BLaER1 (cell line): Measurements from ENCODE around the gene HOPX.
A peak's percentile ranks its signal among the peaks of the same experiment; 100 is the strongest.

ENCODE experiments used
- H3K27ac ChIP-seq: shearing (Covaris generic); formaldehyde crosslinking; 2 replicates; pipeline ENCODE4 v1.8.1; 2022
- H3K27me3 ChIP-seq: shearing (Covaris generic); formaldehyde crosslinking; 2 replicates; pipeline ENCODE4 v1.8.1; 2022
- H3K36me3 ChIP-seq: shearing (Covaris generic); formaldehyde crosslinking; 2 replicates; pipeline ENCODE4 v1.8.1; 2022
- H3K4me1 ChIP-seq: shearing (Covaris generic); formaldehyde crosslinking; 2 replicates; pipeline ENCODE4 v1.8.1; 2022
- H3K4me2 ChIP-seq: shearing (Covaris generic); formaldehyde crosslinking; 2 replicates; pipeline ENCODE4 v1.8.1; 2022
- H3K4me3 ChIP-seq: shearing (Covaris generic); formaldehyde crosslinking; 2 replicates; pipeline ENCODE4 v1.8.1; 2022
- H3K9ac ChIP-seq: shearing (Covaris generic); formaldehyde crosslinking; 2 replicates; pipeline ENCODE4 v1.8.1; 2022
- H3K9me3 ChIP-seq: shearing (Covaris generic); formaldehyde crosslinking; 2 replicates; pipeline ENCODE4 v1.8.1; 2022
- H4K20me1 ChIP-seq: shearing (Covaris generic); formaldehyde crosslinking; 2 replicates; pipeline ENCODE4 v1.8.1; 2022
- Cebpa-rat ChIP-seq: shearing (Covaris generic); IDR thresholded peaks from 2 replicates; pipeline ENCODE4 v1.8.1; 2022

The HOPX gene

GRCh38 chr4:56656346-56656643 is 24.8 kb downstream of the HOPX start:
- TF ChIP-seq Cebpa-rat = no peak
- Histone ChIP-seq H3K4me2 (peak overlapping the region; percentile 96), H3K9ac (no peak overlapping the region), H3K4me1 (peaks cover 41% of the 10 kb centered on the region), H3K9me3 (no peaks in the 10 kb centered on the region), H3K27me3 (peaks cover 70% of the 10 kb centered on the region), H4K20me1 (peaks cover 27% of the 10 kb centered on the region), H3K27ac (no peak overlapping the region), H3K4me3 (peak overlapping the region; percentile 66), H3K36me3 (no peaks in the 10 kb centered on the region)

GRCh38 chr4:56655627-56656345 is 25.3 kb downstream of the HOPX start:
- H3K4me3 ChIP-seq = peak overlapping the region; percentile 66

GRCh38 chr4:56655209-56655626 is 25.9 kb downstream of the HOPX start:
- H3K9ac ChIP-seq = no peak overlapping the region
- no peak overlapping the region for H3K27ac ChIP-seq
- H3K4me2 ChIP-seq = peak overlapping the region; percentile 96
- no peaks in the 10 kb centered on the region for H3K36me3 ChIP-seq
- H3K9me3 ChIP-seq = no peaks in the 10 kb centered on the region
- no peak for TF ChIP-seq Cebpa-rat
- peaks cover 70% of the 10 kb centered on the region for H3K27me3 ChIP-seq
- peaks cover 27% of the 10 kb centered on the region for H4K20me1 ChIP-seq
- H3K4me1 ChIP-seq = peaks cover 51% of the 10 kb centered on the region
- H3K4me3 ChIP-seq = peak overlapping the region; percentile 66

More at GRCh38 chr4:56655627-56656345, 25.3 kb downstream of the HOPX start:
- Histone ChIP-seq H3K4me1 (peaks cover 45% of the 10 kb centered on the region), H3K36me3 (no peaks in the 10 kb centered on the region), H3K27ac (no peak overlapping the region), H3K4me2 (peak overlapping the region; percentile 96), H3K9ac (no peak overlapping the region), H3K9me3 (no peaks in the 10 kb centered on the region), H3K27me3 (peaks cover 70% of the 10 kb centered on the region), H4K20me1 (peaks cover 27% of the 10 kb centered on the region)
- no peak for TF ChIP-seq Cebpa-rat

- H3K36me3 ChIP-seq = no peaks in the 10 kb centered on the region
- H3K9ac ChIP-seq = no peak overlapping the region
- H3K4me2 ChIP-seq = no peak overlapping the region
- no peak for TF ChIP-seq Cebpa-rat
- peaks cover 59% of the 10 kb centered on the region for H3K4me1 ChIP-seq
- H3K4me3 ChIP-seq = no peak overlapping the region
- H3K27me3 ChIP-seq = peaks cover 62% of the 10 kb centered on the region
- peaks cover 27% of the 10 kb centered on the region for H4K20me1 ChIP-seq
- no peak overlapping the region for H3K27ac ChIP-seq
- H3K9me3 ChIP-seq = no peaks in the 10 kb centered on the region
Observed at GRCh38 chr4:56654238-56654632, 26.9 kb downstream of the HOPX start.

- Histone ChIP-seq H3K4me1 (peaks cover 54% of the 10 kb centered on the region), H3K27ac (no peak overlapping the region), H3K4me2 (peak overlapping the region; percentile 41), H3K9me3 (no peaks in the 10 kb centered on the region), H4K20me1 (peaks cover 27% of the 10 kb centered on the region), H3K36me3 (no peaks in the 10 kb centered on the region), H3K4me3 (no peak overlapping the region), H3K27me3 (peaks cover 57% of the 10 kb centered on the region), H3K9ac (no peak overlapping the region)
- TF ChIP-seq Cebpa-rat = no peak
Observed at GRCh38 chr4:56653461-56654237, 27.4 kb downstream of the HOPX start.

GRCh38 chr4:56652196-56652595 is 28.9 kb downstream of the HOPX start:
- peaks cover 42% of the 10 kb centered on the region for H3K27me3 ChIP-seq
- 0 out of 2 replicates have a peak, but pooled peaks cover 2% of the 10 kb centered on the region for H3K9me3 ChIP-seq
- peaks cover 27% of the 10 kb centered on the region for H4K20me1 ChIP-seq
- H3K36me3 ChIP-seq = no peaks in the 10 kb centered on the region
- no peak overlapping the region for H3K27ac ChIP-seq
- no peak for TF ChIP-seq Cebpa-rat
- peaks cover 47% of the 10 kb centered on the region for H3K4me1 ChIP-seq
- H3K9ac ChIP-seq = no peak overlapping the region
- no peak overlapping the region for H3K4me2 ChIP-seq
- no peak overlapping the region for H3K4me3 ChIP-seq

GRCh38 chr4:56651056-56651350 is 30.1 kb downstream of the HOPX start:
- peaks cover 14% of the 10 kb centered on the region for H3K9me3 ChIP-seq
- peaks cover 30% of the 10 kb centered on the region for H3K27me3 ChIP-seq
- peak overlapping the region; percentile 41 for H3K4me2 ChIP-seq
- no peaks in the 10 kb centered on the region for H3K36me3 ChIP-seq
- H3K9ac ChIP-seq = no peak overlapping the region
- peaks cover 17% of the 10 kb centered on the region for H4K20me1 ChIP-seq
- H3K4me1 ChIP-seq = peaks cover 41% of the 10 kb centered on the region
- no peak overlapping the region for H3K27ac ChIP-seq
- no peak overlapping the region for H3K4me3 ChIP-seq
- TF ChIP-seq Cebpa-rat = no peak

- Histone ChIP-seq H3K36me3 (no peaks in the 10 kb centered on the region), H3K27me3 (peaks cover 25% of the 10 kb centered on the region), H4K20me1 (peaks cover 11% of the 10 kb centered on the region), H3K27ac (no peak overlapping the region), H3K9me3 (peaks cover 19% of the 10 kb centered on the region), H3K4me2 (peak overlapping the region; percentile 41), H3K4me1 (peaks cover 36% of the 10 kb centered on the region), H3K9ac (no peak overlapping the region), H3K4me3 (no peak overlapping the region)
- TF ChIP-seq Cebpa-rat = no peak
Observed at GRCh38 chr4:56650262-56651055, 30.6 kb downstream of the HOPX start.

GRCh38 chr4:56649445-56650261 is 31.4 kb downstream of the HOPX start:
- Histone ChIP-seq H3K27ac (no peak overlapping the region), H3K9ac (no peak overlapping the region), H4K20me1 (peaks cover 3% of the 10 kb centered on the region; the same call in 1 of the 2 replicates), H3K4me3 (no peak overlapping the region), H3K4me1 (peaks cover 28% of the 10 kb centered on the region), H3K4me2 (peak overlapping the region; percentile 41), H3K36me3 (no peaks in the 10 kb centered on the region), H3K27me3 (peaks cover 17% of the 10 kb centered on the region), H3K9me3 (peaks cover 19% of the 10 kb centered on the region)
- TF ChIP-seq Cebpa-rat = no peak
